Prostate gland (tissue), 1 donor: Measurements from ENCODE around the gene POLR2B.

ENCODE experiments used
- POLR2A ChIP-seq: fragments of 450-650 bp; IDR thresholded peaks from one replicate; pipeline ENCODE4 v1.6.1; 2016; ENCODE audit warnings: antibody characterized with exemption, mild to moderate bottlenecking
- POLR2AphosphoS5 ChIP-seq: sonication (generic); formaldehyde crosslinking; IDR thresholded peaks from one replicate; pipeline ENCODE4 v1.6.1; 2017; ENCODE audit warnings: antibody characterized with exemption

- TF ChIP-seq POLR2A (no peak), POLR2AphosphoS5 (no peak)
Measured at GRCh38 chr4:56961107-56961500, 17.6 kb upstream of the POLR2B start.
